Peyer's patch (tissue), 4 donors: ENCODE measurements around the gene SDC4. TPM values are rescaled to one million over a fixed set of nuclear protein-coding genes. Genes with fewer than 3 reads are reported as not detected.
A peak's percentile ranks its signal among the peaks of the same experiment; 100 is the strongest.

Experiments used
- DNase-seq, 3 donors: peaks; one replicate each; pipeline ENCODE4 v3.0.0-alpha.2; 2017 to 2019
- H3K27ac ChIP-seq, 4 donors: fragments of 200-600 bp; sonication (generic); one replicate each; pipeline ENCODE4 v1.5.1; 2016 to 2019
- H3K27me3 ChIP-seq, 2 donors: fragments of 200-600 bp; sonication (generic); one replicate each; pipeline ENCODE4 v1.5.1; 2019
- H3K36me3 ChIP-seq, 3 donors: fragments of 200-600 bp; sonication (generic); one replicate each; pipeline ENCODE4 v1.5.1; 2016 to 2019
- H3K4me1 ChIP-seq, 4 donors: fragments of 200-600 bp; sonication (generic); one replicate each; pipeline ENCODE4 v1.5.1; 2016 to 2019
- H3K4me3 ChIP-seq, 4 donors: fragments of 200-600 bp; sonication (generic); 1 replicate in 3 of 4; 2 replicates in 1 of 4; pipeline ENCODE4 v1.5.1; 2016 to 2019; ENCODE audit warnings: mild to moderate bottlenecking in 1 of 4
- H3K9me3 ChIP-seq, 4 donors: fragments of 200-600 bp; sonication (generic); one replicate each; pipeline ENCODE4 v1.5.1; 2016 to 2019; ENCODE audit warnings: mild to moderate bottlenecking in 1 of 4
- POLR2A ChIP-seq, 2 donors: fragments of 450-650 bp; IDR thresholded peaks; one replicate each; pipeline ENCODE4 v1.5.1; 2017; ENCODE audit warnings: antibody characterized with exemption in 2 of 2, mild to moderate bottlenecking in 2 of 2, moderate library complexity in 2 of 2
- total RNA-seq, 4 donors: library from RNA; depleted of rRNA; stranded (reverse); fragments of >200 nt; gene quantifications; one replicate each; pipeline ENCODE4 v1.1.0, GENCODE V29; 2016
- TF ChIP-seq, protein P1 (sequence below), 6 experiments: fragments of 450-650 bp in 4 of 6; fragments of 200-600 bp in 2 of 6; sonication (generic) in 1 of 6; IDR thresholded peaks; one replicate each; pipeline ENCODE4 v1.5.1; 2017 to 2019; ENCODE audit warnings: antibody characterized with exemption in 6 of 6, mild to moderate bottlenecking in 3 of 6, moderate library complexity in 1 of 6

The SDC4 gene
- total RNA-seq, 4 donors from 2014 or later: 21.5 to 49.7 (median 32.5) TPM

DNA sequence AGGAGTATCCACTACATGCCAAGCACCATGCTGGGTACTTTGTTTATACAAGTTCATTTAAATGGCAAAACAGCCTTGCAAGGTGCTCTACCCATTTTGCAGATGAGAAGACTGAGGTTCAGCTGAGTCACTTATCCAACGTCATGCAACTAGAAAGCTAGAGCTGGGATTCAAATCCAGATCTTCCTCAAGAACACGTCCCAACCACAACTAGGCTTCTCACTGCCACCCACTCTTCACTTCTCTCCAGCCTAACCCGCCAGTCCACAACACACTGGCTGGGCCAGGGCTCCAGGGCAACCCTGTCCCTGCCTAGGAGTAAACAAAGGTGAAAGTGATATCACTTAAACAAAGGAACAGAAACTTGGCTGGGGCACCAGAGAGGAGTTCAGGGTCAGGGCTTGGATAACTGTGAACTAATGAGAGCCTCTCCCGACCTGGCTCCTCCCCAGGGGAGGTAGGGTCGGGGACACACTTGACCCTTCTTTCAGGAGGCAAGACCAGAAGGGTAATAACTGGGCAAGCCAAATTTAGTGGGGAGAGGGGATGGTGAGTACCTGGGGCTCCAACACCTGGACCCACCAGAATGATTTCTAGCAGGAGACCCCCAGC is 7.9 kb downstream of the SDC4 start:
- Histone ChIP-seq H3K36me3 (peaks cover 0 to 5% (median 0%) of the 10 kb centered on the region in 3 donors), H3K9me3 (no peaks in the 10 kb centered on the region), H3K4me3 (no peak overlapping the region), H3K27ac (peak overlapping the region in 2 of 4 donors; percentile 92 to 96), H3K4me1 (peaks cover 0 to 94% (median 17%) of the 10 kb centered on the region in 4 donors), H3K27me3 (no peaks in the 10 kb centered on the region)
- TF ChIP-seq, protein P1, sequence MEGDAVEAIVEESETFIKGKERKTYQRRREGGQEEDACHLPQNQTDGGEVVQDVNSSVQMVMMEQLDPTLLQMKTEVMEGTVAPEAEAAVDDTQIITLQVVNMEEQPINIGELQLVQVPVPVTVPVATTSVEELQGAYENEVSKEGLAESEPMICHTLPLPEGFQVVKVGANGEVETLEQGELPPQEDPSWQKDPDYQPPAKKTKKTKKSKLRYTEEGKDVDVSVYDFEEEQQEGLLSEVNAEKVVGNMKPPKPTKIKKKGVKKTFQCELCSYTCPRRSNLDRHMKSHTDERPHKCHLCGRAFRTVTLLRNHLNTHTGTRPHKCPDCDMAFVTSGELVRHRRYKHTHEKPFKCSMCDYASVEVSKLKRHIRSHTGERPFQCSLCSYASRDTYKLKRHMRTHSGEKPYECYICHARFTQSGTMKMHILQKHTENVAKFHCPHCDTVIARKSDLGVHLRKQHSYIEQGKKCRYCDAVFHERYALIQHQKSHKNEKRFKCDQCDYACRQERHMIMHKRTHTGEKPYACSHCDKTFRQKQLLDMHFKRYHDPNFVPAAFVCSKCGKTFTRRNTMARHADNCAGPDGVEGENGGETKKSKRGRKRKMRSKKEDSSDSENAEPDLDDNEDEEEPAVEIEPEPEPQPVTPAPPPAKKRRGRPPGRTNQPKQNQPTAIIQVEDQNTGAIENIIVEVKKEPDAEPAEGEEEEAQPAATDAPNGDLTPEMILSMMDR (IDR thresholded peaks at IDR 0.05): no peak
- TF ChIP-seq POLR2A (IDR thresholded peaks at IDR 0.05): no peak
- DNase-seq: no peak

DNA sequence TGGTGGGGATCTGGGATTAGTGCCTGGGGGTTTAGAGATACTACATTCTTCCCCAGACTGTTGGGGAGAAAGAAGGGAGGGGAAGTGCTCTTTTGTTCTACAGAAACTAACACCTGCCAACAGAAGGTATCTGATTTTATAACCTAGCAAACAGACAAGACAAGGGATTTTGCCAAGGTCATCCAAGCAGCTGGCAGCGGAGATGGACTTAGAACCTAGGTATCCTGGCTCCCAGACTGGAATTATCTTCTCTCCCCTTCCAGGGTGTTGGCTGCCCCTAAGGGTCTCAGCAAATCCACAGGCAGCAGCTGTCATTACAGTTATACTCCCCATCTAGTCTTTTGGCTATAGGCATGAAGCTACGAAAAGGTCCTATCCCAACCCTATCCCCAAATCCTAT is 8.4 kb downstream of the SDC4 start:
- Histone ChIP-seq H3K9me3 (no peaks in the 10 kb centered on the region), H3K27me3 (no peaks in the 10 kb centered on the region), H3K4me3 (no peak overlapping the region), H3K4me1 (peaks cover 0 to 89% (median 15%) of the 10 kb centered on the region in 4 donors), H3K36me3 (peaks cover 0 to 11% (median 0%) of the 10 kb centered on the region in 3 donors), H3K27ac (peak overlapping the region in 2 of 4 donors; percentile 92 to 96)
- peak in 1 of 3 donors; percentile 47 for DNase-seq
- TF ChIP-seq, protein P1 (IDR thresholded peaks at IDR 0.05): no peak

DNA sequence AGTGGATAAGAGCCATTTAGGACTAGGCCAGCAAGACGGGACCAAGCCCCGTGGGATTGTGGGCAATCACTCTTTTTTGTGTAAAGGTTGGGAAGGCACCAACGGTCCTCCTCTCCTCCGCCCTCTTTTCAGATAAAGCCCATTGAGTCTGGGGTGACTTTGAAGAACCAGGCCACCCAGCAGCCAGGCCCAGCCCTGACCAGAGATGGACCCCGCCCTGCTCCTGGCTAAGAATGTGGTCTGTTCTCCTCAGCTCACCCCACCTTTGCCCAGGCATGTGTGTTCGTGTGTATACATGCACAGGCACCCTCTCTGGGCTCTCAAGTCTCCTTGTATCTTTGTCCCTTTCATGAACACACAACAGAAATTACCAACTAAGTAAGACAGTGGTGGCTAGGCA is 9.1 kb downstream of the SDC4 start:
- peak in 2 of 3 donors; percentile 61 to 68 for DNase-seq
- H3K27ac ChIP-seq: peak overlapping the region in 3 of 4 donors; percentile 81 to 96 (median 92)
- no peaks in the 10 kb centered on the region for H3K9me3 ChIP-seq
- TF ChIP-seq POLR2A (IDR thresholded peaks at IDR 0.05): no peak
- TF ChIP-seq, protein P1 (IDR thresholded peaks at IDR 0.05): no peak
- no peaks in the 10 kb centered on the region for H3K27me3 ChIP-seq
- peaks cover 0 to 82% (median 14%) of the 10 kb centered on the region in 4 donors for H3K4me1 ChIP-seq
- H3K36me3 ChIP-seq: peaks cover 0 to 16% (median 0%) of the 10 kb centered on the region in 3 donors
- no peak overlapping the region for H3K4me3 ChIP-seq

DNA sequence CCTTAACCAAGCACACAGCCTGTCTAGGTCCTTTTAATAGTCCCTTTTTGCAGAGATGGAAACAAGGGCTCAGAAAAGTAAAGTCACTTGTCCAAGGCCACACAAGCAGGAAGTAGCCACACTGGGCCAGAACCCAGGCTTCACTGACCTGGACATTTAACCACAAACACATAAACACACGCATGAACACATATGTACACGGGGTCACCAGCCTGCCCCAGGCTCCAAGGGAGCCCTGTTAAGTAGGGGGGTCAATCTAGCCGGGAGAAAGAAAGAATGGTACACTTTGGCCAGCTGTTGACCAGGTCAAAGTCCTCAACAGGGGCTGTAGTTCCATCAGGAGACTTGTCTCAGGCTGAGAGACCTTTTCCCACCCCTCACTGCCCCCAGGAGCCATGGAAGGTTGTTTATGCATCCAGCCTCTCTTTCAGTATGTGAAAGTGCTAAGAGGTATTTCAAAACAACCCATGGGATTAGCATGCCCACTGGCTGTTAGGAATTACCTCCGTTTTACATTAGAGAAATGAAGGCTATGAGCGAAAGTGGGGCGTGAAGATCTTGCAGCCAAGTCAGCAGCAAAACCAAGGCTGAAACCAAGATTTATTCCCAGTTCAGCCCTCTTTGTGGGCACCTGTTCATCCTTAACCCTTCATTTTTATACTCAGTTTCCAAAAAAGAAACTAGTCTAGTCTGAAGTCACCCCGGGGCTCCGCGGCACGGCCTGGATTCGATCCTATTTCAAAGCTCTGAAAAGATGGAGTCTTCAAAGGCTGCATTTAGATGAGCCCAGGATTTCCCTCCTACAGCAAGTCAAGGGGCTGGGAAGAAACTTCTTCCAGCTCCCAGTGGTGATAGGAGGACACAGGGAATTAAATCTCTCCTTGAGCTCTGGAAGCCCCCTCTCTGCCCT is 9.8 kb downstream of the SDC4 start:
- H3K36me3 ChIP-seq: peaks cover 0 to 23% (median 0%) of the 10 kb centered on the region in 3 donors
- no peaks in the 10 kb centered on the region for H3K9me3 ChIP-seq
- peak overlapping the region; percentile 38 to 96 (median 86) for H3K27ac ChIP-seq
- peak overlapping the region in 1 of 4 donors; percentile 6 for H3K4me3 ChIP-seq
- TF ChIP-seq, protein P1 (IDR thresholded peaks at IDR 0.05): no peak
- no peak for TF ChIP-seq POLR2A (IDR thresholded peaks at IDR 0.05)
- peaks cover 0 to 75% (median 13%) of the 10 kb centered on the region in 4 donors for H3K4me1 ChIP-seq
- H3K27me3 ChIP-seq: no peaks in the 10 kb centered on the region
- DNase-seq: no peak

DNA sequence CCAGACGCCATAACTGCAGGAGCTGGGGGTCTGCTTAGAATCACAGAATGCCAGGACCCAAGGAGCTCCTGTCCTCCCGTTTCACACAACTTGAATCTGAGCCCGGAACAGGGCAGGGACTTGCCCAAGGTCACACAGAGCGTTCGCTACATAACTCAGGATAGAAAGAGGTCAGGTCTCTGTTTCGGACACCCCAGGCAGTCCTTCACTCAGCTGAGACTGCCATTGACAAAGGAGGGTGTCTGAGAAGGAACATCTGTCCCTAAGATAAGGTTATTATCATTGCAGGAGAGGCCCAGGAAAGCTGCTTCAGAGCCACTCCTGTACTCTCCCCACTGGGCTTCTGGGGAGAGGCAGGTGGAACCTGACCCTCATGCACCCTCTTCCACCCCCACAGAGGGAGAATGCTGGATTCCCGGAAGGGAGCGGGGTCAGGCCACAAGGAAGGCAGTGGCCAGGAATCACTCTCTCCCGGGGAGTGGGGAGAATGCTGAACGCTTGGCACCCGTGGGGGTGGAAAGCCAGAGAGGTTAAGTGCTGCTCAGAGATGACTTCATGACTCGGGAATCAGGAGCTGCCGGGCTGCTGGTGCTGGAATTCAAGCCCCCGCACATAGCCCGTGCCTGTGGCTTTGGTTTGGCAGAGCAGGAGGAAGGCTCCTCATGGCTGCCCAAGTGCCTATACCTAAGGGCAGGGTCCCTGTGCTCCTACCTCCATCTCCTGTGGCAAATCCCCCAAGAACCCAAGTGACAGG is 10.7 kb downstream of the SDC4 start:
- peak overlapping the region in 2 of 4 donors; percentile 6 to 25 for H3K4me3 ChIP-seq
- peak in 2 of 3 donors; percentile 66 to 76 for DNase-seq
- H3K36me3 ChIP-seq: peaks cover 0 to 31% (median 0%) of the 10 kb centered on the region in 3 donors
- H3K27ac ChIP-seq: peak overlapping the region; percentile 38 to 96 (median 86)
- peak in 1 of 2 donors; percentile 28 for TF ChIP-seq POLR2A (IDR thresholded peaks at IDR 0.05)
- TF ChIP-seq, protein P1 (IDR thresholded peaks at IDR 0.05): no peak
- peaks cover 0 to 66% (median 13%) of the 10 kb centered on the region in 4 donors for H3K4me1 ChIP-seq
- no peaks in the 10 kb centered on the region for H3K9me3 ChIP-seq
- no peaks in the 10 kb centered on the region for H3K27me3 ChIP-seq
